ENCODE results near the gene ARHGEF7. TPM values are rescaled to one million over a fixed set of nuclear protein-coding genes. Genes with fewer than 3 reads are reported as not detected.
"Not testable (repeated sequence)": the region's sequence is repeated elsewhere in the genome, so short reads cannot be mapped to it uniquely, and the experiment has no call there.

ARHGEF7 gene
- total RNA-seq, 1 experiment from 2014 or later: 46.2 TPM

- no peak for TF ChIP-seq REST (IDR thresholded peaks at IDR 0.05; ENCODE audit: low read depth)
Observed at GRCh38 chr13:111256946-111257345, 141.8 kb downstream of the ARHGEF7 start (continued).

GRCh38 chr13:111257899-111258298 is 142.8 kb downstream of the ARHGEF7 start:
- RAD21 ChIA-PET (ENCODE audit: low non-redundant PET in 1 of 2, low total read pairs in 2 of 2, uncharacterized antibody in 2 of 2, unreplicated experiment in 2 of 2); H3K9me2 ChIP-seq (ENCODE audit: insufficient read depth); H3K9ac ChIP-seq (ENCODE audit: low read length); H3K27me3 ChIP-seq (ENCODE audit: insufficient read depth, low read length); H2AFZ ChIP-seq (ENCODE audit: low read depth, low read length, poor library complexity, severe bottlenecking); CTCF ChIA-PET; DNase-seq (ENCODE audit: low read depth, low spot score); H4K20me1 ChIP-seq (ENCODE audit: insufficient read depth); H3K27ac ChIP-seq (ENCODE audit: low read depth, low read length); H3K9me3 ChIP-seq (ENCODE audit: control insufficient read depth in 1 of 2, insufficient read depth in 1 of 2, low read depth in 1 of 2, low read length in 2 of 2); H3K4me1 ChIP-seq (ENCODE audit: control insufficient read depth in 1 of 2, insufficient read depth in 2 of 2, low read length in 2 of 2); H3K4me3 ChIP-seq (replicated peaks in 1 of 2; ENCODE audit: low read depth in 1 of 2, low read length in 2 of 2); BruUV-seq (replicated peaks); H3K4me2 ChIP-seq (ENCODE audit: low read length): not testable (repeated sequence)
- H3K79me2 ChIP-seq (ENCODE audit: insufficient read depth, low read length): peaks cover 13% of the 10 kb centered on the region; the same call in 1 of the 2 replicates
- POLR2A ChIA-PET: interaction anchor here (0.5 kb wide), 1 partner anchor 23 kb away, joined by 3 read pairs; no protein-coding TSS in a partner anchor
- ATAC-seq: peak; percentile 76
- intact Hi-C loops (cut with micrococcal nuclease): loop anchor here (10.0 kb wide), 1 partner anchor 57 kb away; no protein-coding TSS in a partner anchor
- H3K36me3 ChIP-seq (ENCODE audit: control insufficient read depth in 1 of 2, insufficient read depth in 2 of 2, low read length in 2 of 2): peaks cover 0 to 10% of the 10 kb centered on the region in 2 experiments; a peak in 1 of 4 replicates

- RAD21 ChIA-PET (ENCODE audit: low non-redundant PET in 1 of 2, low total read pairs in 2 of 2, uncharacterized antibody in 2 of 2, unreplicated experiment in 2 of 2): no interaction called here
- peaks cover 0 to 7% of the 10 kb centered on the region in 2 experiments; a peak in 1 of 4 replicates for H3K36me3 ChIP-seq (ENCODE audit: control insufficient read depth in 1 of 2, insufficient read depth in 2 of 2, low read length in 2 of 2)
Observed at GRCh38 chr13:111258637-111259036, 143.5 kb downstream of the ARHGEF7 start.

More at GRCh38 chr13:111258637-111259036, 143.5 kb downstream of the ARHGEF7 start:
- H3K4me3 ChIP-seq (replicated peaks in 1 of 2; ENCODE audit: low read depth in 1 of 2, low read length in 2 of 2): no peak overlapping the region
- no peaks in the 10 kb centered on the region for H3K9me2 ChIP-seq (ENCODE audit: insufficient read depth)
- no peak overlapping the region for H2AFZ ChIP-seq (ENCODE audit: low read depth, low read length, poor library complexity, severe bottlenecking)
- H3K4me2 ChIP-seq (ENCODE audit: low read length): no peak overlapping the region
- no peaks in the 10 kb centered on the region for H3K27me3 ChIP-seq (ENCODE audit: insufficient read depth, low read length)
- intact Hi-C loops (cut with micrococcal nuclease): loop anchor here (10.0 kb wide), 1 partner anchor 56 kb away; no protein-coding TSS in a partner anchor
- H3K9ac ChIP-seq (ENCODE audit: low read length): no peak overlapping the region
- peaks cover 10% of the 10 kb centered on the region; the same call in 1 of the 2 replicates for H3K79me2 ChIP-seq (ENCODE audit: insufficient read depth, low read length)
- H3K4me1 ChIP-seq (ENCODE audit: control insufficient read depth in 1 of 2, insufficient read depth in 2 of 2, low read length in 2 of 2): no peaks in the 10 kb centered on the region
- TF ChIP-seq REST (IDR thresholded peaks at IDR 0.05; ENCODE audit: low read depth): no peak
- TF ChIP-seq EZH2 (IDR thresholded peaks at IDR 0.05): no peak
- TF ChIP-seq EGR1 (IDR thresholded peaks at IDR 0.05; ENCODE audit: low read depth): no peak
- TF ChIP-seq TCF7L2 (IDR thresholded peaks at IDR 0.05; ENCODE audit: borderline replicate concordance, extremely low read depth, insufficient read depth, insufficient read length): no peak
- TF ChIP-seq POLR2AphosphoS5 (IDR thresholded peaks at IDR 0.05; ENCODE audit: low read depth, low read length): no peak
- TF ChIP-seq FOSL1 (IDR thresholded peaks at IDR 0.05; ENCODE audit: low read depth): no peak
- ChIA-PET POLR2A (no interaction called here), CTCF (no interaction called here)
- no peak overlapping the region for H3K27ac ChIP-seq (ENCODE audit: low read depth, low read length)
- DNase-seq (ENCODE audit: low read depth, low spot score) (no peak), ATAC-seq (no peak)
- H3K9me3 ChIP-seq (ENCODE audit: control insufficient read depth in 1 of 2, insufficient read depth in 1 of 2, low read depth in 1 of 2, low read length in 2 of 2): no peaks in the 10 kb centered on the region
- no peaks in the 10 kb centered on the region for H4K20me1 ChIP-seq (ENCODE audit: insufficient read depth)
- BruUV-seq (replicated peaks): no TSS peak
